ENCODE data around the gene APOBEC3B.
"Not testable (repeated sequence)": the region's sequence is repeated elsewhere in the genome, so short reads cannot be mapped to it uniquely, and the experiment has no call there.

The APOBEC3B gene

GRCh38 chr22:39037071-39037470 is 54.9 kb downstream of the APOBEC3B start:
- H2BK12ac ChIP-seq (ENCODE audit: low read length in 2 of 2); H3K36me3 ChIP-seq (ENCODE audit: control insufficient read depth in 1 of 2, insufficient read depth in 2 of 2, low read depth in 1 of 2, low read length in 2 of 2); H2BK120ac ChIP-seq (ENCODE audit: low read depth, low read length); H3K27ac ChIP-seq (ENCODE audit: low read length, poor library complexity, severe bottlenecking); H3K9me3 ChIP-seq (ENCODE audit: control insufficient read depth, low read length); H3K79me1 ChIP-seq (replicated peaks; ENCODE audit: low read length, poor library complexity, severe bottlenecking); H3K4ac ChIP-seq (ENCODE audit: low read depth in 1 of 2, low read length in 2 of 2); DNase-seq; H2BK15ac ChIP-seq (ENCODE audit: low read depth, poor library complexity, severe bottlenecking); H3K14ac ChIP-seq (ENCODE audit: low read length in 2 of 2); H4K91ac ChIP-seq (ENCODE audit: low read length); H3K23ac ChIP-seq (ENCODE audit: low read length in 2 of 2); H2AK5ac ChIP-seq (ENCODE audit: low read length, severe bottlenecking); H3K4me3 ChIP-seq (ENCODE audit: insufficient read depth in 1 of 2, low read depth in 1 of 2, low read length in 2 of 2); H3K18ac ChIP-seq (ENCODE audit: low read depth in 1 of 2, low read length in 2 of 2); H2BK5ac ChIP-seq (ENCODE audit: low read depth, low read length, poor library complexity, severe bottlenecking); H4K8ac ChIP-seq (ENCODE audit: low read length); H2AFZ ChIP-seq (ENCODE audit: low read depth, low read length); H3K27me3 ChIP-seq (ENCODE audit: control insufficient read depth in 1 of 2, insufficient read depth in 1 of 2, low read length in 2 of 2); H3K4me1 ChIP-seq (ENCODE audit: control insufficient read depth, insufficient read depth, low read depth, low read length); H3K4me2 ChIP-seq (ENCODE audit: low read length, poor library complexity, severe bottlenecking); H3K9ac ChIP-seq (ENCODE audit: low read length): not testable (repeated sequence)
- 15% methylated on average over 1 of the region's 2 CpGs for WGBS

GRCh38 chr22:39039306-39040126 is 57.4 kb downstream of the APOBEC3B start:
- Histone ChIP-seq H4K8ac (ENCODE audit: low read length) (peak overlapping the region; percentile 85), H4K91ac (ENCODE audit: low read length) (no peak overlapping the region), H3K14ac (ENCODE audit: low read length in 2 of 2) (no peak overlapping the region), H2AK5ac (ENCODE audit: low read length, severe bottlenecking) (no peak overlapping the region), H2BK12ac (ENCODE audit: low read length in 2 of 2) (peak overlapping the region; percentile 11 to 71), H3K36me3 (ENCODE audit: control insufficient read depth in 1 of 2, insufficient read depth in 2 of 2, low read depth in 1 of 2, low read length in 2 of 2) (peaks cover 4 to 12% of the 10 kb centered on the region in 2 experiments), H3K9me3 (ENCODE audit: control insufficient read depth, low read length) (no peaks in the 10 kb centered on the region), H2BK15ac (ENCODE audit: low read depth, poor library complexity, severe bottlenecking) (no peak overlapping the region), H3K23ac (ENCODE audit: low read length in 2 of 2) (no peak overlapping the region), H3K4ac (ENCODE audit: low read depth in 1 of 2, low read length in 2 of 2) (no peak overlapping the region), H3K18ac (ENCODE audit: low read depth in 1 of 2, low read length in 2 of 2) (peak overlapping the region in 1 of 2 experiments; percentile 84), H2BK120ac (ENCODE audit: low read depth, low read length) (no peak overlapping the region), H3K27ac (ENCODE audit: low read length, poor library complexity, severe bottlenecking) (no peak overlapping the region), H3K27me3 (ENCODE audit: control insufficient read depth in 1 of 2, insufficient read depth in 1 of 2, low read length in 2 of 2) (no peaks in the 10 kb centered on the region), H3K79me1 (replicated peaks; ENCODE audit: low read length, poor library complexity, severe bottlenecking) (peaks cover 9% of the 10 kb centered on the region), H3K4me1 (ENCODE audit: control insufficient read depth, insufficient read depth, low read depth, low read length) (peaks cover 13% of the 10 kb centered on the region), H2BK5ac (ENCODE audit: low read depth, low read length, poor library complexity, severe bottlenecking) (no peak overlapping the region), H3K9ac (ENCODE audit: low read length) (no peak overlapping the region), H3K4me2 (ENCODE audit: low read length, poor library complexity, severe bottlenecking) (no peak overlapping the region), H2AFZ (ENCODE audit: low read depth, low read length) (peak overlapping the region; percentile 85), H3K4me3 (ENCODE audit: insufficient read depth in 1 of 2, low read depth in 1 of 2, low read length in 2 of 2) (peak overlapping the region in 1 of 2 experiments; percentile 86)
- DNase-seq, result no peak
- WGBS, result 88% methylated on average over 16 of the region's 19 CpGs

- peaks cover 13% of the 10 kb centered on the region for H3K4me1 ChIP-seq (ENCODE audit: control insufficient read depth, insufficient read depth, low read depth, low read length)
- not testable (repeated sequence) for H2BK120ac ChIP-seq (ENCODE audit: low read depth, low read length); H3K14ac ChIP-seq (ENCODE audit: low read length in 2 of 2); H2AK5ac ChIP-seq (ENCODE audit: low read length, severe bottlenecking); H3K9ac ChIP-seq (ENCODE audit: low read length); H3K79me1 ChIP-seq (replicated peaks; ENCODE audit: low read length, poor library complexity, severe bottlenecking); H2BK5ac ChIP-seq (ENCODE audit: low read depth, low read length, poor library complexity, severe bottlenecking); H3K27ac ChIP-seq (ENCODE audit: low read length, poor library complexity, severe bottlenecking); H3K9me3 ChIP-seq (ENCODE audit: control insufficient read depth, low read length); H3K23ac ChIP-seq (ENCODE audit: low read length in 2 of 2); H3K27me3 ChIP-seq (ENCODE audit: control insufficient read depth in 1 of 2, insufficient read depth in 1 of 2, low read length in 2 of 2); DNase-seq; H2BK15ac ChIP-seq (ENCODE audit: low read depth, poor library complexity, severe bottlenecking); H3K4ac ChIP-seq (ENCODE audit: low read depth in 1 of 2, low read length in 2 of 2)
- H4K91ac ChIP-seq (ENCODE audit: low read length), result peak overlapping the region; percentile 83
- H3K4me3 ChIP-seq (ENCODE audit: insufficient read depth in 1 of 2, low read depth in 1 of 2, low read length in 2 of 2), result peak overlapping the region in 1 of 2 experiments; percentile 86
- H3K4me2 ChIP-seq (ENCODE audit: low read length, poor library complexity, severe bottlenecking), result peak overlapping the region; percentile 22
- H3K36me3 ChIP-seq (ENCODE audit: control insufficient read depth in 1 of 2, insufficient read depth in 2 of 2, low read depth in 1 of 2, low read length in 2 of 2), result peaks cover 4 to 15% of the 10 kb centered on the region in 2 experiments
- 74% methylated on average over 2 of the region's 14 CpGs for WGBS
- peak overlapping the region in 1 of 2 experiments; percentile 71 for H2BK12ac ChIP-seq (ENCODE audit: low read length in 2 of 2)
- peak overlapping the region; percentile 85 for H4K8ac ChIP-seq (ENCODE audit: low read length)
- peak overlapping the region; percentile 85 for H2AFZ ChIP-seq (ENCODE audit: low read depth, low read length)
- H3K18ac ChIP-seq (ENCODE audit: low read depth in 1 of 2, low read length in 2 of 2), result peak overlapping the region; percentile 33 to 84
These were observed 58.0 kb downstream of the APOBEC3B start for GRCh38 chr22:39040155-39040537.

GRCh38 chr22:39040538-39041296 is 58.6 kb downstream of the APOBEC3B start, which contains the start of gene APOBEC3F:
TSS of gene APOBEC3F (plus strand) at chr22:39040864. CDS start at chr22:39040961, 97 bp downstream.
- peak within 1 kb of the TSS; percentile 88 for H2AFZ ChIP-seq (ENCODE audit: low read depth, low read length)
- H3K9ac ChIP-seq (ENCODE audit: low read length), result peak within 1 kb of the TSS; percentile 85
- H4K91ac ChIP-seq (ENCODE audit: low read length), result peak within 1 kb of the TSS; percentile 90
- H3K23ac ChIP-seq (ENCODE audit: low read length in 2 of 2); H3K27me3 ChIP-seq (ENCODE audit: control insufficient read depth in 1 of 2, insufficient read depth in 1 of 2, low read length in 2 of 2); H3K9me3 ChIP-seq (ENCODE audit: control insufficient read depth, low read length); H3K79me1 ChIP-seq (replicated peaks; ENCODE audit: low read length, poor library complexity, severe bottlenecking): not testable (repeated sequence)
- peaks cover 4 to 20% of the 10 kb centered on the region in 2 experiments for H3K36me3 ChIP-seq (ENCODE audit: control insufficient read depth in 1 of 2, insufficient read depth in 2 of 2, low read depth in 1 of 2, low read length in 2 of 2)
- peak within 1 kb of the TSS; percentile 72 to 86 for H3K4me3 ChIP-seq (ENCODE audit: insufficient read depth in 1 of 2, low read depth in 1 of 2, low read length in 2 of 2)
- peak within 1 kb of the TSS; percentile 35 to 95 for H3K4ac ChIP-seq (ENCODE audit: low read depth in 1 of 2, low read length in 2 of 2)
- H3K27ac ChIP-seq (ENCODE audit: low read length, poor library complexity, severe bottlenecking), result peak within 1 kb of the TSS; percentile 92
- WGBS, result 1% methylated on average over 15 of the region's 21 CpGs
- H3K4me2 ChIP-seq (ENCODE audit: low read length, poor library complexity, severe bottlenecking), result peak within 1 kb of the TSS; percentile 91
- H3K14ac ChIP-seq (ENCODE audit: low read length in 2 of 2), result peak within 1 kb of the TSS in 1 of 2 experiments; percentile 79
- H3K4me1 ChIP-seq (ENCODE audit: control insufficient read depth, insufficient read depth, low read depth, low read length), result peaks cover 13% of the 10 kb centered on the region
- H2BK5ac ChIP-seq (ENCODE audit: low read depth, low read length, poor library complexity, severe bottlenecking), result peak within 1 kb of the TSS; percentile 89
- H2BK12ac ChIP-seq (ENCODE audit: low read length in 2 of 2), result peak within 1 kb of the TSS; percentile 77 to 89
- peak within 1 kb of the TSS; percentile 90 for H2BK15ac ChIP-seq (ENCODE audit: low read depth, poor library complexity, severe bottlenecking)
- peak within 1 kb of the TSS; percentile 48 for H2AK5ac ChIP-seq (ENCODE audit: low read length, severe bottlenecking)
- H2BK120ac ChIP-seq (ENCODE audit: low read depth, low read length), result peak within 1 kb of the TSS; percentile 89
- peak within 1 kb of the TSS; percentile 87 for H4K8ac ChIP-seq (ENCODE audit: low read length)
- H3K18ac ChIP-seq (ENCODE audit: low read depth in 1 of 2, low read length in 2 of 2), result peak within 1 kb of the TSS; percentile 95 to 97
- DNase-seq, result peak; percentile 80
